HG03342 (cell line): ENCODE data around the gene RASGRF2.
A peak's percentile ranks its signal among the peaks of the same experiment; 100 is the strongest.

Experiments used
- ATAC-seq: cut with Tn5 transposase; IDR thresholded peaks from one replicate; pipeline ENCODE4 v1.9.1; 2021; ENCODE audit warnings: mild to moderate bottlenecking, moderate library complexity; ENCODE audit not compliant: unreplicated experiment

RASGRF2 gene, protein sequence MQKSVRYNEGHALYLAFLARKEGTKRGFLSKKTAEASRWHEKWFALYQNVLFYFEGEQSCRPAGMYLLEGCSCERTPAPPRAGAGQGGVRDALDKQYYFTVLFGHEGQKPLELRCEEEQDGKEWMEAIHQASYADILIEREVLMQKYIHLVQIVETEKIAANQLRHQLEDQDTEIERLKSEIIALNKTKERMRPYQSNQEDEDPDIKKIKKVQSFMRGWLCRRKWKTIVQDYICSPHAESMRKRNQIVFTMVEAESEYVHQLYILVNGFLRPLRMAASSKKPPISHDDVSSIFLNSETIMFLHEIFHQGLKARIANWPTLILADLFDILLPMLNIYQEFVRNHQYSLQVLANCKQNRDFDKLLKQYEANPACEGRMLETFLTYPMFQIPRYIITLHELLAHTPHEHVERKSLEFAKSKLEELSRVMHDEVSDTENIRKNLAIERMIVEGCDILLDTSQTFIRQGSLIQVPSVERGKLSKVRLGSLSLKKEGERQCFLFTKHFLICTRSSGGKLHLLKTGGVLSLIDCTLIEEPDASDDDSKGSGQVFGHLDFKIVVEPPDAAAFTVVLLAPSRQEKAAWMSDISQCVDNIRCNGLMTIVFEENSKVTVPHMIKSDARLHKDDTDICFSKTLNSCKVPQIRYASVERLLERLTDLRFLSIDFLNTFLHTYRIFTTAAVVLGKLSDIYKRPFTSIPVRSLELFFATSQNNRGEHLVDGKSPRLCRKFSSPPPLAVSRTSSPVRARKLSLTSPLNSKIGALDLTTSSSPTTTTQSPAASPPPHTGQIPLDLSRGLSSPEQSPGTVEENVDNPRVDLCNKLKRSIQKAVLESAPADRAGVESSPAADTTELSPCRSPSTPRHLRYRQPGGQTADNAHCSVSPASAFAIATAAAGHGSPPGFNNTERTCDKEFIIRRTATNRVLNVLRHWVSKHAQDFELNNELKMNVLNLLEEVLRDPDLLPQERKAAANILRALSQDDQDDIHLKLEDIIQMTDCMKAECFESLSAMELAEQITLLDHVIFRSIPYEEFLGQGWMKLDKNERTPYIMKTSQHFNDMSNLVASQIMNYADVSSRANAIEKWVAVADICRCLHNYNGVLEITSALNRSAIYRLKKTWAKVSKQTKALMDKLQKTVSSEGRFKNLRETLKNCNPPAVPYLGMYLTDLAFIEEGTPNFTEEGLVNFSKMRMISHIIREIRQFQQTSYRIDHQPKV (N-terminal part only)

DNA sequence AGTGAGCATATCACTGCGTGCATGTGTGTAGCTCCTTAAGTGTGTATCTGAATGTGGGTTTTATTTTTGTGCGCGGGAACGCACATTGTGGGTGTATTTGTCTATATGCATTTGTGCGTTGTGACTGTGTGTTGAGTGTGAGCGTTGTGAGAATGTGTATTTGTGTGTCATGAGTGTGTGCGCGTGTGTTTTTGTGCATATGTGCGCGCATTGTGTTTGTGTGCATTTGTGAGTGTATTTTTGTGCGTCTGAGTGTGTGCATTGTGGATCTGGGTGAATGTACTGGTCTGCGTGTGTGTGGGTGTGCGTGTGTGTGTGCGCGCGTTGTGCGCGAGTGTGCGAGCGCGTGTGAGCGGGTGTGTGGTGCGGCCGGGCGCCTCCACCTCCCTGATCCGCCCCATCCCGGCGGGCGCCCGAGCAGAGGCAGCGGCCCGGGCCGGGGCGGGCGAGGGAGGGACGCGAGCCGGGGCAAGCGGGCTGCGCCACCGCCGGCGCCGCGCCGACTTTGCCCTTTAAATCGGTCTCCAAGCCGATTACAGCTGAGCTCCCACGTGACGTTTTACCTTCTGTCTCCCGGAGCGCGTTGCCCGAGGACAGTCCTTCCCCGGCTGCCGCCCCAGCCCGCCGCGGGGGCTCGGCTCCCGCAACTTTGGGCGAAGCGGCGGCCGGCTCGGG, at the start of gene RASGRF2:
TSS of gene RASGRF2 (plus strand) at position 596 of the 675 bp plus-strand sequence. CDS start 376 bp downstream, outside the sequence.
- no peak for ATAC-seq

GRCh38 chr5:80912479-80912878, 47.7 kb upstream of the RASGRF2 start:
- no peak for ATAC-seq

DNA sequence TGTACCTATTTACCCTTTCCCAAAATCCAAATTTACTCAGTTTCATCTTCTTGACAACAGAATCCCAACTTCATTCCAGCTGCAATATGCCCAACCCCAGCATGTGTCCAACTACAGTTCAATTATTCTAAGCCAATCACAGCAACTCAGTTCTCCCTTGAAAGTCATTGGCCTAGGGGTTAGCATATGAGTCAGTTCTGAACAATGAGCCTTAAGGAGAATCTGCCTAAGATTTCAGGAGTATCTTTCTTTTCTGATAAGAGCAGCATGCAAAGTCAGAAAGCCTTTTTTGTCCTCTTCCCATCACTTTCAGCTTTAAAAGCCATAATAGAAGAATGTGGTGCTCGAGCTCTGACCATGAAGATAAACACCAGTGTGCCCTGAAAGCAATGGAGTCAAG, 44.4 kb upstream of the RASGRF2 start:
- ATAC-seq: no peak

DNA sequence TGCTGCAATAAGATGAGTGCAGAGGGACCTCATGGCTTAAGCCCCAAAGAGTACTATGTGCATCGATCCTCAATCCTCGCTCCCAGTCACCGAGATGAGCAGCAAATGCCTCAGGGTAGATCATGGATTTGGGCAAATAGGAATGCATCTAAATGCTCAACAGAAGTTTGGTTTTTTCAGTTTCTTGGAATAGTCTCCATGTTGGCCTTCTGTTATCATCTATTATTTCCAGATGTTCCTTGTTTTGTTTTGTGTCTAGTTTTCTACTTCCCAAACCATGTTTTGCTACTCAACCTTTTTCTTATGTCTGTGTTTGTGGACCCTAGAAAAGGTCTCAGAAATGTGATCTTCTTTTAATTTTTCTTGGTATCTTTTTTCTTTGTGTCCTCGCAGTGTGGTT, 43.5 kb upstream of the RASGRF2 start:
- ATAC-seq: no peak

DNA sequence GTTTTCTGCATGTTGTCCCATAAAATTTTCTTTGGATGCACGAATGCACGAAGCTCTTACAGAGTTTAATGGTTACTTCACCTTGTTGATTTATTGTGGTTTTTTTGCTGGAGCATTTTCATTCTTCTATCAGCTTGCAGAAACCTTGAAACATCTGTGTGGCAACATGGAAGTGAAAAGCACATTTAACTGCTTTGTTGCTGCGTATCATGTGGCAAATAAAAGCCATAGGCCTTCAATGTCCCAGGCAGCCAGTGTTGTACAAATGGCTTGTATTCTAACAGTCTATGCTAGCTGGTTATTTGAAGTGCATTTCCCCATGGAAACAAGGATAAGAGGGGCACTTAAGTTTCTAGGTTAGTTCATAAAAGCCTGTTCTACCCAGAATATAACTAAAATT, 42.5 kb upstream of the RASGRF2 start:
- no peak for ATAC-seq

GRCh38 chr5:80919678-80920196, 40.4 kb upstream of the RASGRF2 start:
- no peak for ATAC-seq

DNA sequence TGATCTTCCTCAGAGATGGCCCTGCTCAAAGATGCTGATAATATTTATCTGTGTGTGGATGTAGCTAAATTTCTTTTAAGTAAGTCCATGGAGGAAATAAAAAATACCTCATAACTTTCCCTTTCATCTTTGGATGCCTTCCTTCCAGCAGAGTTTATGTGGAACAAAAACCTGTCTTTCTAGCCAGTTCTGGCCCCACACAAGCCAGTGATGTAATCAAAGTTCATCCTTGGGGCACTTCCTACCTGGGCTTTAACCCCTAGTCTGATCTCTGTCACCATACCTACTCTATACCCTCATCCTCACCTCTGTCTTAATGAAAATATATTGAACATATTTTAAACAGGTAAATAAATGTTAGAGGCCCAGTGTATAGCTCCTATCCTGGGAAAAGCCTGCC, 39.8 kb upstream of the RASGRF2 start:
- no peak for ATAC-seq

- ATAC-seq: no peak
Observed at GRCh38 chr5:80921026-80921425, 39.1 kb upstream of the RASGRF2 start.

GRCh38 chr5:80925931-80926330, 34.2 kb upstream of the RASGRF2 start:
- no peak for ATAC-seq

DNA sequence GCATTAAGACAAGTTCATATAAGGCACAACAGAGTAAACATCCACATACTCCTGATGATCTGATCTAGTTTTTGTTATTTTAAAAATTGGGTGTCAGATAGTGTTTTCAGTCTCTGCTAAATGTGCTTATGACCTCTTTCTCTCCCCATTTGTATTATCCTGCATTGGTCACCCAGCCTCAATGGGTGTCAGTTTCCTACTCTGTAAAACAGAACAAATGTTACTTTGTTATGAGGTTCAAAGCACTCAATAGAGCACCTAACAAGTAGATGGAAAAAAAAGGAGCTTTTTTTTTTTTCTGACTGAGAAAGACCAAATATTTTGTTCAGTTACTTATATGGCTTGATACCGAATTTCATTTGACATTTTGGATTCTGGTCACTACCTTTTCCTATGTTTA, 33.6 kb upstream of the RASGRF2 start:
- no peak for ATAC-seq

GRCh38 chr5:80926979-80927656, 33.0 kb upstream of the RASGRF2 start:
- ATAC-seq: no peak

DNA sequence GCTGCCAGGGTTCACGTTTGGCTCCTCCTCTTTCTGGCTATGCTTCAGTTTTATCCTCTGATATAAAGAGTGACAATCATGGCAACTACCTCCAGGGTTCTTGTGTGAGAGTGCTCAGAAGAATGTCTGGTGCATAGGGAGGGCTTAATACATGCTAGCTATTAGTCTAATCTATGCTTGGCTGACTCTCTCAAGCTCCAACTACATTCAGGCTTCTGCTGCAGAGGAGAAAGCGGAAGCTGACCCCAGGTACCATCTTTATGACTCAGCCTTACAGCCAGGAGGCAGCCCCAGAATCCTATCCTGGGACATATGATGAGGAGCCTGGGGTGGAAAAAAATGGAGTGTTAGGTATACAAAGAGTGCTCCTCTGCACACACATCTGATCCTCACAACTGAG, 32.1 kb upstream of the RASGRF2 start:
- ATAC-seq: peak; percentile 76

GRCh38 chr5:80930940-80931339, 29.2 kb upstream of the RASGRF2 start:
- ATAC-seq: no peak

DNA sequence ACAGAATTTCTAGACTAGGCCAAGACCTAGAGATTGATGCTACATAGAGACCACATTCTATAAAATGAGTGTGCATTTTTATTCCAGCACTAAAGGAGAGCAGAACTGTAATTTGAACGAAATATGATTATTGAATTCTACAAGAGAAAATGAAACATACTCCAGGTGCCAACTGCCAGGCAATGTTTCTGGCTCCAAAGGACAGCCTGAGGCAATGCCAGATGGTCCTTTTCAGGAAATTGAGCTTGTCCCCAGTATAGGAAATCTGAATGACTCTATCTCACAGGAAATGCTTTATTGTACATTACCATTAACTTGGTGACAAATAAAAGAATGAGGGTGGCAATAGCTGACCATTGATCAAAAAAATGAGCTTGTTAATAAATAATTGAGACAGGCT, 28.8 kb upstream of the RASGRF2 start:
- no peak for ATAC-seq

GRCh38 chr5:80933036-80933435, 27.1 kb upstream of the RASGRF2 start:
- ATAC-seq: no peak

DNA sequence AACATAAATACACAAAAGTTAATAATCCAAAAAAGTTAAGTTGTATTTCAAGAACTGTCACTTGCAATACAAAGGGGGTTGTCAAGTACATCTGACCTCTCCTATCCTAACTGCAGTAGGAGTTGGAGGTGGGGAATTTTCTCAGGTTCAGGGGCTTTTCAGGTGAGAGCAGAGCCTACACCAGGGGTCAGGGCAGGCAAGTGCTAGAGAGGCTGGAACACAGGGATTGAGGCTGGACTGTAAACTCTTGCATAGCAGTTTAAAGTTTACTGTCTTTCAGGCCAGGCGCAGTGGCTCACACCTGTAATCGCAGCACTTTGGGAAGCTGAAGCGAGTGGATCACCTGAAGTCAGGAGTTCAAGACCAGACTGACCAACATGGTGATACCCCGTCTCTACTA, 25.4 kb upstream of the RASGRF2 start:
- no peak for ATAC-seq

- ATAC-seq: no peak
Observed at GRCh38 chr5:80935811-80936385, 24.3 kb upstream of the RASGRF2 start.

- ATAC-seq: no peak
Observed at GRCh38 chr5:80936881-80937280, 23.3 kb upstream of the RASGRF2 start.

GRCh38 chr5:80937584-80938356, 22.4 kb upstream of the RASGRF2 start:
- ATAC-seq: no peak
